ENCODE measurements around the gene ATP9B.

The ATP9B gene

DNA sequence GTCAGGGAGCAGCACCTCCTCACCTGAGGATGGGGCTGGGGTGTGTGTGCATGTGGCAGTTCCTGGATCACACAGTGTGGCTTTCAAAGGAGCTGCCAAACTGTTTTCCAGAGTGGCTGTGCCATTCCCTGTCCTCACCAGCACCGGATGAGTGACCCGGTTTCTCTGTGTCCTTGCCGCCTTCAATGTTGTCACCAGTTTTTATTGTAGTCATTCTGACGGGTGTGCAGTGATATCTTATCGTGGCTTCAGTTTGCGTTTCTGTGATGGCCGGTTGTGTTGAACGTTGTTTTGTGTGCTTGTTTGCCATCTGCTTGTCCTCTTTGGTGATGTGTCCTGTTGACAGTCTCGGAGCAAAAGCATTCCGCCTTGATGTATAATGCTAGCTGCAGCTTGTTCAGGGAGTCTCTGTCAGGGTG lies 108.9 kb downstream of the ATP9B start:
- no peak overlapping the region for H3K27ac ChIP-seq
- TF ChIP-seq, protein P1, sequence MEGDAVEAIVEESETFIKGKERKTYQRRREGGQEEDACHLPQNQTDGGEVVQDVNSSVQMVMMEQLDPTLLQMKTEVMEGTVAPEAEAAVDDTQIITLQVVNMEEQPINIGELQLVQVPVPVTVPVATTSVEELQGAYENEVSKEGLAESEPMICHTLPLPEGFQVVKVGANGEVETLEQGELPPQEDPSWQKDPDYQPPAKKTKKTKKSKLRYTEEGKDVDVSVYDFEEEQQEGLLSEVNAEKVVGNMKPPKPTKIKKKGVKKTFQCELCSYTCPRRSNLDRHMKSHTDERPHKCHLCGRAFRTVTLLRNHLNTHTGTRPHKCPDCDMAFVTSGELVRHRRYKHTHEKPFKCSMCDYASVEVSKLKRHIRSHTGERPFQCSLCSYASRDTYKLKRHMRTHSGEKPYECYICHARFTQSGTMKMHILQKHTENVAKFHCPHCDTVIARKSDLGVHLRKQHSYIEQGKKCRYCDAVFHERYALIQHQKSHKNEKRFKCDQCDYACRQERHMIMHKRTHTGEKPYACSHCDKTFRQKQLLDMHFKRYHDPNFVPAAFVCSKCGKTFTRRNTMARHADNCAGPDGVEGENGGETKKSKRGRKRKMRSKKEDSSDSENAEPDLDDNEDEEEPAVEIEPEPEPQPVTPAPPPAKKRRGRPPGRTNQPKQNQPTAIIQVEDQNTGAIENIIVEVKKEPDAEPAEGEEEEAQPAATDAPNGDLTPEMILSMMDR (IDR thresholded peaks at IDR 0.05), result no peak
- no peak for TF ChIP-seq ZFX (IDR thresholded peaks at IDR 0.05; ENCODE audit: borderline replicate concordance)

DNA sequence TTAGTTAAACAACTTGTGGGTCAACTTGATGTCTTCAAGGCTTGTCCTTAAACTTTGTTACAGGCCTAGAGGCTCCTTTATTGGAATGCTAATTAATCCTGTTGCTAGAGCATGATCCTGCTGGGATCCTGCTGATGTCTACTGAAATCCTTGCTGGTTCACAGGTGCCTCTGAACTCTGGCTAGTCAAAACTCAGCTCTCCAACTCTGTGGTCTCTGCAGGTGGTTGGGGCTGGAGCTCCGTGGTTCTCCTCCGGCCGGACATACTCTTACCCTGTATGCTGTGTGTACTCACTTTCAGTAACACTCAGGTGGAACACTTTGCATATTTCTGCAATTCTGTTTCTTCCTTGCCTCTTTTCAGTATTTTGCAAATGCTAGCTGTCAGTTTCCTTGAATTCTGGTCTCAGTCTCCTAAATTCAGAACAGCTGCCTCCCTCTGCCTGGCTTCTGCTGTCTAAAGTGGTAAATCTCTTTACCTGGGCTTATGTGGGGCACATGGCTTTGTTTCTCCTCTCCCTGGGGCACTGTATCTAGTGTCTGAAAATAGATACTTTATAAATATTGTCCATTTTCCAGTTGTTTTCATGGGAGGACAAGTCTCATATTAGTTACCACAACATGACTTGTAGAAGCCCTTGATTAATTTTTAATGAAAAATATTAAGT lies 113.0 kb downstream of the ATP9B start:
- no peak overlapping the region for H3K27ac ChIP-seq
- TF ChIP-seq, protein P1 (IDR thresholded peaks at IDR 0.05), result no peak
- no peak for TF ChIP-seq ZFX (IDR thresholded peaks at IDR 0.05; ENCODE audit: borderline replicate concordance)

- H3K27ac ChIP-seq, result no peak overlapping the region
- TF ChIP-seq, protein P1 (IDR thresholded peaks at IDR 0.05), result no peak
- TF ChIP-seq ZFX (IDR thresholded peaks at IDR 0.05; ENCODE audit: borderline replicate concordance), result no peak
These were observed 116.5 kb downstream of the ATP9B start for GRCh38 chr18:79185648-79186047.

- TF ChIP-seq, protein P1 (IDR thresholded peaks at IDR 0.05), result no peak
- no peak for TF ChIP-seq ZFX (IDR thresholded peaks at IDR 0.05; ENCODE audit: borderline replicate concordance)
- H3K27ac ChIP-seq, result no peak overlapping the region
These were observed 117.5 kb downstream of the ATP9B start for GRCh38 chr18:79186649-79187048.

- no peak overlapping the region for H3K27ac ChIP-seq
- TF ChIP-seq ZFX (IDR thresholded peaks at IDR 0.05; ENCODE audit: borderline replicate concordance), result no peak
- TF ChIP-seq, protein P1 (IDR thresholded peaks at IDR 0.05), result no peak
These were observed 118.5 kb downstream of the ATP9B start for GRCh38 chr18:79187532-79188277.

GRCh38 chr18:79191418-79191817 lies 122.2 kb downstream of the ATP9B start:
- no peak overlapping the region for H3K27ac ChIP-seq
- no peak for TF ChIP-seq ZFX (IDR thresholded peaks at IDR 0.05; ENCODE audit: borderline replicate concordance)
- TF ChIP-seq, protein P1 (IDR thresholded peaks at IDR 0.05), result no peak

DNA sequence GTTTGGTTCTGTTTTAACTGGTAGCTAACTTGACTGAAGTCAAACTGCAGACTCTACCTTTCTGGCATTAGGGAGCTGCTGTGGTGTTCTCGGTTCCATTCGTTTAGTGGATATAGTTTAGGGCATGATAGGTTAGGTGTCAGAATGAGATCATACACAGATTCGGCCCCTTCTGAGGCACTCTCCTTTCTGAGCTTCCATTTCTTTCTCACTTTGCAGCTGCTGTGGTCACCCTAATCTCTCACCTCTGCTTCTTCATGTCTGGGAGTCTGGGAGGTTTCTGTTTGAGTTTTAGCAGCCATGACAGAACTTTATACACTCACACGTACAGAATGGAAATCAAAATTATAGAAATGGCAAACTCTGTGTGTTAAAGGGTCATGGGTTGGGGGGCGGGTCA lies 122.8 kb downstream of the ATP9B start:
- TF ChIP-seq, protein P1 (IDR thresholded peaks at IDR 0.05), result no peak
- TF ChIP-seq ZFX (IDR thresholded peaks at IDR 0.05; ENCODE audit: borderline replicate concordance), result no peak
- H3K27ac ChIP-seq, result no peak overlapping the region
